Keratinocyte (primary cell): ENCODE results near the gene ACOXL. TPM values are rescaled to one million over a fixed set of nuclear protein-coding genes. Genes with fewer than 3 reads are reported as not detected.

Experiments used
- DNase-seq: peaks from one replicate; pipeline ENCODE4 v3.0.0-alpha.2; 2011; ENCODE audit warnings: low read depth, missing footprints, low spot score
- FAIRE-seq: peaks from 2 replicates; lab custom pipeline; 2011; peaks lifted over from hg19 to GRCh38; lab: Jason Lieb, UNC
- H2AFZ ChIP-seq: 2 replicates; pipeline ENCODE4 v1.6.0; 2012; ENCODE audit warnings: low read length, control low read depth, inconsistent platforms; ENCODE audit not compliant: control insufficient read depth
- H3K27ac ChIP-seq: 2 replicates; pipeline ENCODE4 v1.5.1; 2011; ENCODE audit warnings: low read length; ENCODE audit not compliant: control insufficient read depth, insufficient read depth
- H3K27me3 ChIP-seq: 3 replicates; pipeline ENCODE4 v1.6.0; 2011; ENCODE audit warnings: low read length; ENCODE audit not compliant: control insufficient read depth, insufficient read depth; ENCODE audit errors: extremely low read depth
- H3K36me3 ChIP-seq, 2 experiments: 2 replicates in 1 of 2; 3 replicates in 1 of 2; pipeline ENCODE4 v1.5.1; 2011; ENCODE audit warnings: low read length in 2 of 2, mild to moderate bottlenecking in 1 of 2; ENCODE audit not compliant: control insufficient read depth in 2 of 2, insufficient read depth in 2 of 2; ENCODE audit errors: extremely low read depth in 1 of 2
- H3K4me1 ChIP-seq: 3 replicates; pipeline ENCODE4 v1.5.1; 2011; ENCODE audit warnings: low read length; ENCODE audit not compliant: control insufficient read depth, insufficient read depth; ENCODE audit errors: extremely low read depth
- H3K4me2 ChIP-seq: 3 replicates; pipeline ENCODE4 v1.6.0; 2011; ENCODE audit warnings: low read depth, low read length; ENCODE audit not compliant: control insufficient read depth, insufficient read depth; ENCODE audit errors: extremely low read depth
- H3K4me3 ChIP-seq, 3 experiments: fragments of 200-600 bp in 1 of 3; sonication (generic) in 1 of 3; 2 replicates in 2 of 3; 3 replicates in 1 of 3; pipeline ENCODE4 v1.5.1; 2011 to 2016; ENCODE audit warnings: low read length in 3 of 3, mild to moderate bottlenecking in 3 of 3, control low read depth in 2 of 3, inconsistent platforms in 1 of 3, low read depth in 1 of 3, mixed read lengths in 1 of 3, mixed run types in 1 of 3, moderate library complexity in 1 of 3; ENCODE audit not compliant: control insufficient read depth in 2 of 3, insufficient read depth in 2 of 3; ENCODE audit errors: extremely low read depth in 1 of 3
- H3K79me2 ChIP-seq: 2 replicates; pipeline ENCODE4 v1.6.0; 2012; ENCODE audit warnings: low read length; ENCODE audit not compliant: control insufficient read depth, insufficient read depth
- H3K9ac ChIP-seq: 3 replicates; pipeline ENCODE4 v1.6.0; 2011; ENCODE audit warnings: low read length; ENCODE audit not compliant: control insufficient read depth, insufficient read depth; ENCODE audit errors: extremely low read depth
- H3K9me1 ChIP-seq: 3 replicates; pipeline ENCODE4 v1.6.0; 2011; ENCODE audit warnings: low read length; ENCODE audit not compliant: control insufficient read depth, insufficient read depth; ENCODE audit errors: extremely low read depth
- H3K9me3 ChIP-seq: 2 replicates; pipeline ENCODE4 v1.5.1; 2012; ENCODE audit warnings: low read depth, low read length; ENCODE audit not compliant: control insufficient read depth
- H4K20me1 ChIP-seq: 3 replicates; pipeline ENCODE4 v1.6.0; 2011; ENCODE audit warnings: low read length; ENCODE audit not compliant: control insufficient read depth, insufficient read depth; ENCODE audit errors: extremely low read depth
- CTCF ChIP-seq, 3 experiments: IDR thresholded peaks in 1 of 3; conservative IDR thresholded peaks in 1 of 3; optimal IDR thresholded peaks in 1 of 3; 2 replicates in 2 of 3; 3 replicates in 1 of 3; pipeline versions ENCODE3 to v1.5.1; 2011; ENCODE audit warnings: low read length in 3 of 3, mild to moderate bottlenecking in 3 of 3, moderate library complexity in 2 of 3, control low read depth in 1 of 3, inconsistent platforms in 1 of 3; ENCODE audit not compliant: insufficient read depth in 2 of 3; ENCODE audit errors: extremely low read depth in 1 of 3
- EZH2 ChIP-seq: IDR thresholded peaks from one replicate; pipeline ENCODE4 v1.6.1; 2012; ENCODE audit warnings: inconsistent platforms, mild to moderate bottlenecking, low read length, moderate library complexity
- dilution Hi-C: fragments of 300-500 bp; cut with MboI; formaldehyde crosslinking; loops from one replicate; pipeline ENCODE4 v1.7.0; 2020; ENCODE audit warnings: low sequenced_read_pairs; ENCODE audit not compliant: extremely low pct_ligation_motif_present
- polyA plus RNA-seq, 5 experiments: library from polyadenylated mRNA; depleted of rRNA in 3 of 5; stranded (reverse) in 3 of 5; stranded (forward) in 1 of 5; unstranded in 1 of 5; fragments of >200 nt; gene quantifications; 1 replicate in 1 of 5; 2 replicates in 3 of 5; 3 replicates in 1 of 5; pipeline versions ENCODE4 v1.2.1 to v1.2.3, GENCODE V29; 2011 to 2012; ENCODE audit warnings: missing spikeins in 2 of 5, low read depth in 1 of 5, low replicate concordance in 1 of 5

The ACOXL gene
- polyA plus RNA-seq, 1 donor (not counting 4 experiments of a cell fraction or from before 2014, with no cell fraction given) = 0.04 TPM

- Histone ChIP-seq H3K9me1 (no peaks in the 10 kb centered on the region), H3K4me3 (no peak overlapping the region), H4K20me1 (no peaks in the 10 kb centered on the region), H3K27me3 (peaks cover 11% of the 10 kb centered on the region), H2AFZ (no peak overlapping the region), H3K36me3 (no peaks in the 10 kb centered on the region), H3K27ac (no peak overlapping the region), H3K4me2 (no peak overlapping the region), H3K79me2 (no peaks in the 10 kb centered on the region), H3K9ac (no peak overlapping the region), H3K4me1 (no peaks in the 10 kb centered on the region), H3K9me3 (no peaks in the 10 kb centered on the region)
- FAIRE-seq (no peak), DNase-seq (no peak)
- TF ChIP-seq EZH2 = no peak
- no peak for TF ChIP-seq CTCF (optimal IDR thresholded peaks at IDR 0.05 in 1 of 3, IDR thresholded peaks at IDR 0.05 in 1 of 3, conservative IDR thresholded peaks at IDR 0.05 in 1 of 3; ENCODE audit: extremely low read depth in 1 of 3, insufficient read depth in 2 of 3, low read length in 3 of 3)
- dilution Hi-C loops = no loop called here
Measured at GRCh38 chr2:110973262-110973661, 240.9 kb downstream of the ACOXL start.

GRCh38 chr2:110977403-110977802 lies 245.0 kb downstream of the ACOXL start:
- TF ChIP-seq CTCF (optimal IDR thresholded peaks at IDR 0.05 in 1 of 3, IDR thresholded peaks at IDR 0.05 in 1 of 3, conservative IDR thresholded peaks at IDR 0.05 in 1 of 3; ENCODE audit: extremely low read depth in 1 of 3, insufficient read depth in 2 of 3, low read length in 3 of 3) (no peak), EZH2 (no peak)
- DNase-seq (no peak), FAIRE-seq (no peak)
- dilution Hi-C loops = no loop called here
- Histone ChIP-seq H3K4me2 (no peak overlapping the region), H3K9me3 (no peaks in the 10 kb centered on the region), H3K4me1 (no peaks in the 10 kb centered on the region), H3K9ac (no peak overlapping the region), H3K9me1 (no peaks in the 10 kb centered on the region), H2AFZ (no peak overlapping the region), H4K20me1 (no peaks in the 10 kb centered on the region), H3K79me2 (no peaks in the 10 kb centered on the region), H3K27ac (no peak overlapping the region), H3K27me3 (peaks cover 9% of the 10 kb centered on the region), H3K36me3 (no peaks in the 10 kb centered on the region), H3K4me3 (no peak overlapping the region)
